ENCODE data around the gene ATP9B.
A peak's percentile ranks its signal among the peaks of the same experiment; 100 is the strongest.

ATP9B gene

GRCh38 chr18:79400091-79400590 lies 330.9 kb downstream of the ATP9B start:
- TF ChIP-seq, protein P1, sequence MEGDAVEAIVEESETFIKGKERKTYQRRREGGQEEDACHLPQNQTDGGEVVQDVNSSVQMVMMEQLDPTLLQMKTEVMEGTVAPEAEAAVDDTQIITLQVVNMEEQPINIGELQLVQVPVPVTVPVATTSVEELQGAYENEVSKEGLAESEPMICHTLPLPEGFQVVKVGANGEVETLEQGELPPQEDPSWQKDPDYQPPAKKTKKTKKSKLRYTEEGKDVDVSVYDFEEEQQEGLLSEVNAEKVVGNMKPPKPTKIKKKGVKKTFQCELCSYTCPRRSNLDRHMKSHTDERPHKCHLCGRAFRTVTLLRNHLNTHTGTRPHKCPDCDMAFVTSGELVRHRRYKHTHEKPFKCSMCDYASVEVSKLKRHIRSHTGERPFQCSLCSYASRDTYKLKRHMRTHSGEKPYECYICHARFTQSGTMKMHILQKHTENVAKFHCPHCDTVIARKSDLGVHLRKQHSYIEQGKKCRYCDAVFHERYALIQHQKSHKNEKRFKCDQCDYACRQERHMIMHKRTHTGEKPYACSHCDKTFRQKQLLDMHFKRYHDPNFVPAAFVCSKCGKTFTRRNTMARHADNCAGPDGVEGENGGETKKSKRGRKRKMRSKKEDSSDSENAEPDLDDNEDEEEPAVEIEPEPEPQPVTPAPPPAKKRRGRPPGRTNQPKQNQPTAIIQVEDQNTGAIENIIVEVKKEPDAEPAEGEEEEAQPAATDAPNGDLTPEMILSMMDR (IDR thresholded peaks at IDR 0.05; ENCODE audit: borderline replicate concordance, insufficient read depth, low read depth, low read length) = no peak
- H3K4me3 ChIP-seq (ENCODE audit: low read depth, low read length) = peak overlapping the region; percentile 70

DNA sequence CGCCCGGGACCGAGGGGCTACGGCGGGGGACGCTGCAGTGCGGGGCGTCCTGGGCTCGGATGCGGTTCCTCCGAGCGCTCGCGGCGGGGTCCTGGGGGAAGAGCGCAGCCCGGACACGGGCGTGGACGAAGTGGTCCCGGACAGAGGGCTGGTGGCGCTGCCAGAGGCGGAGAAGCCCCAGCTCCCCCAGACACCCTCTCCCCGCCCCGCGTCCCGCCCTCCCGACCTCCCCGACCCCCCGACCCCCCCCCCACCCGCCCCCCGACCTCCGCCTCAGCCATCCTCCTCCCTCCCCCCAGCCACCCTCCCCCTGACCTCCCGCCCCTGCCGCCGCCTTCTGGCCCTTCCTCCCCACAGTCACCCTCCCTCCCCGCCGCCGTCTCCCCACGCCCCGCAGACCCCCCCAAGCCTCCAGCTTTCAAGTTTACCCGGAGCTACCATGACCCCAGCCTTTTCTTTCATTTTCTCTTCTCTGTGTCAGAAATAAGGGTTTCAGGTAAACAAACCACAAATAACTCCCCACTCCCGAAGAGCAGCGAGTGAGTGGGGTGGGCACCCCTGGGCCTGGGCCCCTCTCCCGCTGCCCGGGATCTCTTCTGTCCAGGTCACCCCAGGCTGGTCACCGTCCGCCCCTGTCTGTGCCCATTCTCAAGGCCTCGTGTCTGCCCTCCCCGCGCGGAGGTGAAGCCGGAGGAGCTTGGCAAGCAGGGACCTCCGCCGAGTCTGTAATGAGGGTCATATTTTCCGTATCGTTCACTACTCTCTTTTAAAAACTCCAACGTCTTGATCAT lies 331.6 kb downstream of the ATP9B start:
- TF ChIP-seq, protein P1 (IDR thresholded peaks at IDR 0.05; ENCODE audit: borderline replicate concordance, insufficient read depth, low read depth, low read length) = no peak
- peak overlapping the region; percentile 70 for H3K4me3 ChIP-seq (ENCODE audit: low read depth, low read length)

DNA sequence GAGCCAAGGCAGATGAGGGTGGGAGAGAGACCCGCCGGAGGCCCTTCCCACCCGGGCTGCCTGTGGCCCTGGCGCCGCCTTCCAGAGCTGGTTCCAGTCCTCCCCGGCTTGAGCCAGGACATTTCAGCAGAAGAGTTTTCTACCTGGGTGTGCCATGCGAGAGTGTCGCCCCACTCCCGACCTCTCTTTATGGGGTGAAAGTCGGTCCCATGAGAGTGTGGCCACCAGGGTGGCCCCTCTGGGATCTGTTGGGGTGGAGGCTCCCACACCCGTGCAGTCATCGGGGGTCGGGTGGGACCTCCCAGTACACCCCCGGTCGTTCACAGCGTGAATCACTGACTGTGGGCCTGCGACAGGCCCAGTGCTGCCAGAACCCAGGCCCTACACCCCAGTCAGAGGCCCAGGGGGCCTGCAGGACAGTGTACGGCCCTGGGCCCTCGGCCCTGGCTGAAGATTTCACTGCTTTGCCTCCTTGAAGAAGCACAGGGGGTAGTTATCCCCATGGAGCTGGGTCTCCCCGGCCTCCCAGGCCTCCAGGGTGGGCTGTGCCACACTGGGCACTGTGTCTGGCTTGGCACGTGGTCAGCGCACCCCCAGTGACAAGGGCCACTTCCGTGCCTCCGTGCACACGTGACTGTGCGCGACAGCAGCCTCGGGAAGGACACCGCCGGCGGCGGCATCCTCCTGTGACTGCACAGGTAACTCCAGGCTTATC lies 332.5 kb downstream of the ATP9B start:
- peak overlapping the region; percentile 45 for H3K4me3 ChIP-seq (ENCODE audit: low read depth, low read length)
- TF ChIP-seq, protein P1 (IDR thresholded peaks at IDR 0.05; ENCODE audit: borderline replicate concordance, insufficient read depth, low read depth, low read length) = no peak

GRCh38 chr18:79402209-79402576 lies 333.0 kb downstream of the ATP9B start:
- H3K4me3 ChIP-seq (ENCODE audit: low read depth, low read length) = no peak overlapping the region
- TF ChIP-seq, protein P1 (IDR thresholded peaks at IDR 0.05; ENCODE audit: borderline replicate concordance, insufficient read depth, low read depth, low read length) = no peak

- TF ChIP-seq, protein P1 (IDR thresholded peaks at IDR 0.05; ENCODE audit: borderline replicate concordance, insufficient read depth, low read depth, low read length) = no peak
- H3K4me3 ChIP-seq (ENCODE audit: low read depth, low read length) = peak overlapping the region; percentile 36
These were observed 334.0 kb downstream of the ATP9B start for GRCh38 chr18:79402977-79403722.

DNA sequence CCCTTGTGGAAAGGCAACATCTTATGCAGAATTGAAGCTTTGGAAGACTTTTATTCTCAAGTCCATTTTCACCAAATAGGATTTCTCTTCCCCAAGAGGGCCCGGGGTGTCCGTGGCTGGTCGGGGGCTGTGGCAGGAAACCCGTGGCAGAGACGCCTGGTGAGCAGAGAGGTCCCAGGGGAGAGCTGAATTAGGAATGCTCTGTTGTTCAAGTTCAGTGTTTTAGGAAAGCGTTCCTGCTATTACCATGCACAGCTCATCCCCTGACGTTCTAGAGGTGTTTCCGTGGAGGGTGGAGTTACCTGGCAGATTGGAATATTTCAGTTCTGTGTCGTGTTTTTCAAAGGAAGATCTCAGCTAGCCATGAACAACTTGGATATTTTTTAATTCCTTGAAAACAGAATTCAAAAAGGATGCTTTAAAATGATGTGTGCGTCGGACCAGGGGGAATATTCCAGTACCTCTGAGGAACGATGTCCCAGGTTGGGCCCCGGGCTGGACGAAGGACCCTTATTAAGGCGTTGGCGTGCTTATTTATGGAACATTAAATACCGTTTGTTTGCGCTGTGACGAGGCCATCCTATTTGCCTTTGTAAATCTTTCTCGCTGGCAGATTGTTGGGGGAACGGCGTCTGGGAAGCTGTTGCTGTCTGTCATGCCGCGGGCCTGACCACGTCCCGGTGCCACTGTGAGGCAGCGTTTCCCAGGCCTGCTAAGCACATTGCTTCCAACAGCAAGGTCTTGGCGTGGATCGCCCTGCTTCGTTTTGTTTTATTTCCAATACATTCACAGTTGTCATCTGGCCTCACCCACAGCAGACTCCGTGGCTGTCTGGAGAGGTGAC lies 334.8 kb downstream of the ATP9B start:
- TF ChIP-seq, protein P1 (IDR thresholded peaks at IDR 0.05; ENCODE audit: borderline replicate concordance, insufficient read depth, low read depth, low read length) = no peak

More for the DNA sequence above, 334.8 kb downstream of the ATP9B start:
- peak overlapping the region; percentile 7 for H3K4me3 ChIP-seq (ENCODE audit: low read depth, low read length)
